Brain microvascular endothelial cell (primary cell): Measurements from ENCODE around the gene ITGAX.

Experiments
- DNase-seq: peaks from one replicate; pipeline ENCODE4 v3.0.0-alpha.2; 2020
- H3K27ac ChIP-seq: fragments of 250-450 bp; sonication (Bioruptor Pico); 2 replicates; pipeline ENCODE4 v1.5.1; 2020; ENCODE audit warnings: mild to moderate bottlenecking, moderate library complexity
- H3K27me3 ChIP-seq: fragments of 250-450 bp; sonication (Bioruptor Pico); replicated peaks from 2 replicates; pipeline ENCODE4 v1.5.1; 2020; ENCODE audit warnings: mild to moderate bottlenecking
- H3K36me3 ChIP-seq: fragments of 250-450 bp; sonication (Bioruptor Pico); replicated peaks from 2 replicates; pipeline ENCODE4 v1.5.1; 2020; ENCODE audit warnings: mild to moderate bottlenecking
- H3K4me3 ChIP-seq: 2 replicates; pipeline ENCODE4 v1.5.1; 2011; ENCODE audit warnings: low read depth, mild to moderate bottlenecking, control low read depth, low read length, moderate library complexity
- CTCF ChIP-seq: IDR thresholded peaks from 2 replicates; pipeline ENCODE4 v1.5.1; 2011; ENCODE audit warnings: low read depth, mild to moderate bottlenecking, moderate library complexity, low read length, control low read depth, inconsistent platforms; ENCODE audit errors: missing control alignments
- in situ Hi-C: cut with HindIII; loops from 2 replicates; pipeline ENCODE4 v1.10.0; 2017; ENCODE audit warnings: low sequenced_read_pairs, low pct_ligation_motif_present

The ITGAX gene

GRCh38 chr16:31365131-31365865, 10.3 kb downstream of the ITGAX start:
- Histone ChIP-seq H3K36me3 (no peaks in the 10 kb centered on the region), H3K27ac (no peak overlapping the region), H3K27me3 (no peaks in the 10 kb centered on the region), H3K4me3 (no peak overlapping the region)
- in situ Hi-C loops, result no loop called here
- no peak for DNase-seq
- no peak for TF ChIP-seq CTCF

- no peak for TF ChIP-seq CTCF
- H3K4me3 ChIP-seq, result no peak overlapping the region
- no peak overlapping the region for H3K27ac ChIP-seq
- H3K36me3 ChIP-seq, result no peaks in the 10 kb centered on the region
- in situ Hi-C loops, result no loop called here
- DNase-seq, result no peak
- no peaks in the 10 kb centered on the region for H3K27me3 ChIP-seq
These were observed 12.9 kb downstream of the ITGAX start for GRCh38 chr16:31367853-31368252.

GRCh38 chr16:31371008-31371407, 16.0 kb downstream of the ITGAX start:
- no peak for DNase-seq
- in situ Hi-C loops, result no loop called here
- Histone ChIP-seq H3K27me3 (no peaks in the 10 kb centered on the region), H3K36me3 (no peaks in the 10 kb centered on the region), H3K27ac (no peak overlapping the region), H3K4me3 (no peak overlapping the region)
- no peak for TF ChIP-seq CTCF

GRCh38 chr16:31371619-31372484, 16.9 kb downstream of the ITGAX start:
- in situ Hi-C loops, result no loop called here
- no peak for DNase-seq
- Histone ChIP-seq H3K36me3 (no peaks in the 10 kb centered on the region), H3K4me3 (no peak overlapping the region), H3K27ac (no peak overlapping the region), H3K27me3 (no peaks in the 10 kb centered on the region)
- no peak for TF ChIP-seq CTCF

GRCh38 chr16:31373235-31373634, 18.3 kb downstream of the ITGAX start:
- Histone ChIP-seq H3K27me3 (no peaks in the 10 kb centered on the region), H3K36me3 (no peaks in the 10 kb centered on the region), H3K27ac (no peak overlapping the region), H3K4me3 (no peak overlapping the region)
- no peak for DNase-seq
- TF ChIP-seq CTCF, result no peak
- in situ Hi-C loops, result no loop called here
